Keratinocyte (primary cell): ENCODE data around the gene ADAMTS16. TPM values are rescaled to one million over a fixed set of nuclear protein-coding genes. Genes with fewer than 3 reads are reported as not detected.

ENCODE experiments used
- DNase-seq: peaks from one replicate; pipeline ENCODE4 v3.0.0-alpha.2; 2011; ENCODE audit warnings: low read depth, missing footprints, low spot score
- FAIRE-seq: peaks from 2 replicates; lab custom pipeline; 2011; peaks lifted over from hg19 to GRCh38; lab: Jason Lieb, UNC
- H2AFZ ChIP-seq: 2 replicates; pipeline ENCODE4 v1.6.0; 2012; ENCODE audit warnings: low read length, control low read depth, inconsistent platforms; ENCODE audit not compliant: control insufficient read depth
- H3K27ac ChIP-seq: 2 replicates; pipeline ENCODE4 v1.5.1; 2011; ENCODE audit warnings: low read length; ENCODE audit not compliant: control insufficient read depth, insufficient read depth
- H3K27me3 ChIP-seq: 3 replicates; pipeline ENCODE4 v1.6.0; 2011; ENCODE audit warnings: low read length; ENCODE audit not compliant: control insufficient read depth, insufficient read depth; ENCODE audit errors: extremely low read depth
- H3K36me3 ChIP-seq, 2 experiments: 2 replicates in 1 of 2; 3 replicates in 1 of 2; pipeline ENCODE4 v1.5.1; 2011; ENCODE audit warnings: low read length in 2 of 2, mild to moderate bottlenecking in 1 of 2; ENCODE audit not compliant: control insufficient read depth in 2 of 2, insufficient read depth in 2 of 2; ENCODE audit errors: extremely low read depth in 1 of 2
- H3K4me1 ChIP-seq: 3 replicates; pipeline ENCODE4 v1.5.1; 2011; ENCODE audit warnings: low read length; ENCODE audit not compliant: control insufficient read depth, insufficient read depth; ENCODE audit errors: extremely low read depth
- H3K4me2 ChIP-seq: 3 replicates; pipeline ENCODE4 v1.6.0; 2011; ENCODE audit warnings: low read depth, low read length; ENCODE audit not compliant: control insufficient read depth, insufficient read depth; ENCODE audit errors: extremely low read depth
- H3K4me3 ChIP-seq, 3 experiments: fragments of 200-600 bp in 1 of 3; sonication (generic) in 1 of 3; 2 replicates in 2 of 3; 3 replicates in 1 of 3; pipeline ENCODE4 v1.5.1; 2011 to 2016; ENCODE audit warnings: low read length in 3 of 3, mild to moderate bottlenecking in 3 of 3, control low read depth in 2 of 3, inconsistent platforms in 1 of 3, low read depth in 1 of 3, mixed read lengths in 1 of 3, mixed run types in 1 of 3, moderate library complexity in 1 of 3; ENCODE audit not compliant: control insufficient read depth in 2 of 3, insufficient read depth in 2 of 3; ENCODE audit errors: extremely low read depth in 1 of 3
- H3K79me2 ChIP-seq: 2 replicates; pipeline ENCODE4 v1.6.0; 2012; ENCODE audit warnings: low read length; ENCODE audit not compliant: control insufficient read depth, insufficient read depth
- H3K9ac ChIP-seq: 3 replicates; pipeline ENCODE4 v1.6.0; 2011; ENCODE audit warnings: low read length; ENCODE audit not compliant: control insufficient read depth, insufficient read depth; ENCODE audit errors: extremely low read depth
- H3K9me1 ChIP-seq: 3 replicates; pipeline ENCODE4 v1.6.0; 2011; ENCODE audit warnings: low read length; ENCODE audit not compliant: control insufficient read depth, insufficient read depth; ENCODE audit errors: extremely low read depth
- H3K9me3 ChIP-seq: 2 replicates; pipeline ENCODE4 v1.5.1; 2012; ENCODE audit warnings: low read depth, low read length; ENCODE audit not compliant: control insufficient read depth
- H4K20me1 ChIP-seq: 3 replicates; pipeline ENCODE4 v1.6.0; 2011; ENCODE audit warnings: low read length; ENCODE audit not compliant: control insufficient read depth, insufficient read depth; ENCODE audit errors: extremely low read depth
- CTCF ChIP-seq, 3 experiments: IDR thresholded peaks in 1 of 3; conservative IDR thresholded peaks in 1 of 3; optimal IDR thresholded peaks in 1 of 3; 2 replicates in 2 of 3; 3 replicates in 1 of 3; pipeline versions ENCODE3 to v1.5.1; 2011; ENCODE audit warnings: low read length in 3 of 3, mild to moderate bottlenecking in 3 of 3, moderate library complexity in 2 of 3, control low read depth in 1 of 3, inconsistent platforms in 1 of 3; ENCODE audit not compliant: insufficient read depth in 2 of 3; ENCODE audit errors: extremely low read depth in 1 of 3
- EZH2 ChIP-seq: IDR thresholded peaks from one replicate; pipeline ENCODE4 v1.6.1; 2012; ENCODE audit warnings: inconsistent platforms, mild to moderate bottlenecking, low read length, moderate library complexity
- dilution Hi-C: fragments of 300-500 bp; cut with MboI; formaldehyde crosslinking; loops from one replicate; pipeline ENCODE4 v1.7.0; 2020; ENCODE audit warnings: low sequenced_read_pairs; ENCODE audit not compliant: extremely low pct_ligation_motif_present
- polyA plus RNA-seq, 5 experiments: library from polyadenylated mRNA; depleted of rRNA in 3 of 5; stranded (reverse) in 3 of 5; stranded (forward) in 1 of 5; unstranded in 1 of 5; fragments of >200 nt; gene quantifications; 1 replicate in 1 of 5; 2 replicates in 3 of 5; 3 replicates in 1 of 5; pipeline versions ENCODE4 v1.2.1 to v1.2.3, GENCODE V29; 2011 to 2012; ENCODE audit warnings: missing spikeins in 2 of 5, low read depth in 1 of 5, low replicate concordance in 1 of 5

The ADAMTS16 gene
- polyA plus RNA-seq, 1 donor (not counting 4 experiments of a cell fraction or from before 2014, with no cell fraction given), result not detected

DNA sequence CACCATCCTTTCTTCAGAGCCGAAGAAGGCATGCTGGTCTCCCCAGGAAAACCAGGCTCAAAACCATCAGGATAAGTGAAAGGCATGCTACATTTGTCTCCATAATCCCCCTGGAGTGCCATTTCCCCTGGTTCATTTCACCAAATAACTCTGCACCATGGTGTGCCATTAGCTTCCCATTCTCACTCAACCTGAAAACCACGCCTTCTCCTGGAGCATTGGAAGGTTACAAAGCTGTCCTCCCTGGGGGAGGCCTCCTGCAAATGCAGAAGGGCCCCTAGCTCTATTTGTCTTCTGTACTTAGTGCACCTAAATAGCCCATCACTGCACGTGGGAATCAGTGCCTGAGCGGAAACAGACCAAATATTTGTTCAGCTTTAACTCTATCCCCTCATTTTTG lies 192.2 kb downstream of the ADAMTS16 start:
- H3K4me2 ChIP-seq, result no peak overlapping the region
- H3K36me3 ChIP-seq, result no peaks in the 10 kb centered on the region
- TF ChIP-seq EZH2 (no peak), CTCF (optimal IDR thresholded peaks at IDR 0.05 in 1 of 3, IDR thresholded peaks at IDR 0.05 in 1 of 3, conservative IDR thresholded peaks at IDR 0.05 in 1 of 3; ENCODE audit: extremely low read depth in 1 of 3, insufficient read depth in 2 of 3, low read length in 3 of 3) (no peak)
- no peak for FAIRE-seq
- no peak overlapping the region for H2AFZ ChIP-seq
- H3K27ac ChIP-seq, result no peak overlapping the region
- dilution Hi-C loops, result no loop called here
- H3K4me3 ChIP-seq, result no peak overlapping the region
- H3K79me2 ChIP-seq, result no peaks in the 10 kb centered on the region
- DNase-seq, result no peak
- no peaks in the 10 kb centered on the region for H3K9me3 ChIP-seq
- no peak overlapping the region for H3K9ac ChIP-seq
- no peaks in the 10 kb centered on the region for H3K9me1 ChIP-seq
- no peaks in the 10 kb centered on the region for H3K27me3 ChIP-seq
- H3K4me1 ChIP-seq, result peaks cover 16% of the 10 kb centered on the region
- H4K20me1 ChIP-seq, result no peaks in the 10 kb centered on the region

GRCh38 chr5:5335107-5335506 lies 195.0 kb downstream of the ADAMTS16 start:
- dilution Hi-C loops, result no loop called here
- FAIRE-seq (no peak), DNase-seq (no peak)
- Histone ChIP-seq H3K4me2 (no peak overlapping the region), H3K4me1 (peaks cover 18% of the 10 kb centered on the region), H3K79me2 (no peaks in the 10 kb centered on the region), H3K9ac (no peak overlapping the region), H3K36me3 (no peaks in the 10 kb centered on the region), H3K27ac (no peak overlapping the region), H3K27me3 (no peaks in the 10 kb centered on the region), H3K9me1 (no peaks in the 10 kb centered on the region), H3K9me3 (no peaks in the 10 kb centered on the region), H4K20me1 (no peaks in the 10 kb centered on the region), H3K4me3 (no peak overlapping the region), H2AFZ (no peak overlapping the region)
- no peak for TF ChIP-seq EZH2
- TF ChIP-seq CTCF (optimal IDR thresholded peaks at IDR 0.05 in 1 of 3, IDR thresholded peaks at IDR 0.05 in 1 of 3, conservative IDR thresholded peaks at IDR 0.05 in 1 of 3; ENCODE audit: extremely low read depth in 1 of 3, insufficient read depth in 2 of 3, low read length in 3 of 3), result no peak
